ENCODE results near the gene HOGA1.
"Not testable (repeated sequence)": the region's sequence is repeated elsewhere in the genome, so short reads cannot be mapped to it uniquely, and the experiment has no call there.

The HOGA1 gene

DNA sequence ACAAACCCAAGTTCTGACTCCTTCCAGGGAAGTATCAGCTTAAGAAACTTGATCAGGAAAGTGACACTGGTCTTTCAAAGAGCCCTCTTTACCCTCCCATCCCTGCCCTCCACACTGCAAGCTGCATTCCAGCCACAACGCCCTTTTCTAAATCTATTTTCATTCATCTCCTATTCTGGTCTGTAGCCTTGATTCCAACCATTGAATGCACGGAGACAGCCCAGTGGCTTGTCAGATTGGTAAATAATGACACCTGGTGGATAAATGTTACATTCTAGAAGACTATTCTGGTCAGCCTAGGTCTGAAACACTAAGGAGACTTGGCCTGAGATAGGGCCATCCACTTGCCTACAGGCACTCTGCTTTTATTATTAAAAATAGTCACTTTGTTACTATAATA is 28.2 kb downstream of the HOGA1 start:
- peak; percentile 76 for FAIRE-seq

DNA sequence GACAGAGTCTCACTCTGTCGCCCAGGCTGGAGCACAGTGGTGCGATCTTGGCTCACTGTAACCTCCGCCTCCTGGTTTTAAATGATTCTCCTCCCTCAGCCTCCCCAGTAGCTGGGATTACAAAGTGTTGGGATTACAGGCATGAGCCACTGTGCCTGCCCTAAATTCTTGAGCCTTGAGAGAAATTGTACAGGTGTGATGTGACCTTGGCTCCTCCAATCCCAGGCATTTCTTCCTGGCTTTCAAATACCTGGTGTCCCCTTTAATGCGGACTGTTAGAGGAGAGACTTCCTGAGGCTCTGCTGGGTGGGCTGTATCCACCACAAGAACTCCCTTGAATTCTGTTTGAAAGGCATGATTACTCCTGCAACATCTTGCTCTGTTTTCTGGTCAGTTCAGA is 34.1 kb downstream of the HOGA1 start:
- FAIRE-seq: no peak

DNA sequence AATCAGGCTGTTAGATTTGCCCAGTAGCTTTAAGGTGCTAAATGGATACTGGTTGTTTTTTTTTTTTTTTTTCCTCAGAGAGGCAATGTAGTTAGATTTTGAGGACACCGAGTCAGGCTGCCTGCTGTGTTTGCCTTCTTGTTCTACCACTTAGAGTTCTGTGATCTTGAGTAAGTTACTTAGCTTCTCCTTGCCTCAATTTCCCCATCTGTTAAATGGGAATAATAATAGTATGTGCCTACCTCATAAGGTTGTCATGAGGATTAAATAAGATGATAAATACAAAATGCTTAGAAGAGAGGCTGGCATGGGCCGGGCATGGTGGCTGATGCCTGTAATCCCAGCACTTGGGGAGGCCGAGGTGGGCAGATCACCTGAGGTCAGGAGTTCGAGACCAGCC is 34.5 kb downstream of the HOGA1 start:
- FAIRE-seq: no peak

DNA sequence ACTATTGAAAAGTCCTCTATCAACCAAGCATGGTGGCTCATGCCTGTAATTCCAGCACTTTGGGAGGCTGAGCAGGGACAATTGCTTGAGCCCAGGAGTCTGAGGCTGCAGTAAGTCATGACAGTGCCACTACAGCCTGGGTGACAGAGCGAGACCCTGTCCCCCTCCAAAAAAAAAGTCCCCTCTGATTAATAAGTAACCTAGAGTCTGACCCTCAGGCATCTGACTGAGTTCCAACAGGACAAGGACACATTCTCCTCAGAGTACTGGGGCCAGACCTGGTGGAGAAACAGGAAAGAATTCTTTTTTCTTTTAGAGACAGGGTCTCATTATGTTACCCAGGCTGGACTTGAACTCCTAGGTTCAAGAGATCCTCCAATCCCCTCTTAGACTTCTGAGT is 39.1 kb downstream of the HOGA1 start:
- no peak for FAIRE-seq

DNA sequence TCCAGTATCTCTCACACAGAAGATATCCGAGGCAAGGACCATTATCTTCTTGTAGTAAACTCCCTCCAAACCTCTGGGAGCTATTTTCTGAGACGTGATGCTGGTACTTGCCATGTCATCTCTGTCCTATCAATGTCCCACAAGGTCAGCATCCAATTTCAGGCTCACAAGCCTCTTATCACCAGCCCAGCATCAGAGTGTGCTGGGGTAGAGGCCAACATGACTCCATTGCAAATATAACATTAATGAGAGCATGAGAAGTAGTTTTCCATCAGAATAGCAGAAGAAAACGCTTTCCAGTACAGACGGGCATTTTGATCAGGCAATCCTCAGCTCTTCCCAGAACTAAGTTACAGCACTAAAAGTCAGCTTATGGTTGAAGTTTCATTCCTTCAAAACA is 43.5 kb downstream of the HOGA1 start:
- no peak for FAIRE-seq

DNA sequence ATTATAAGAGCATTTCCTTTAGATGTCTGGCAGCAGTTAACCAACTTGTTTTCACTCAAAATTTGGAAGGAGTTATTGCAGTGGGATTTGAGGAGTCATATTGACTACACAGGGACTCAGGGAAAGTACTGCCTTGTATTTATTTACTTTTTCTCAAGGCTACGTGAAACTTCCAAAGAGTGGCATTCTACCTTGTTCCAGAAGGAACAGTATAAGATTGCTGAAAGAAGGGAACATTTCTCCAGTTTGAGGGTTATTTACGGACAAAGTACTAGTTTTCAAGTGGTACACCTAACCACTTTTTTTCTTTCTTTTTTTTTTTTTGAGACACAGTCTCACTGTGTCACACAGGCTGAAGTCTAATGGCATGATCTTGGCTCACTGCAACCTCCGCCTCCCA is 44.0 kb downstream of the HOGA1 start:
- no peak for FAIRE-seq

DNA sequence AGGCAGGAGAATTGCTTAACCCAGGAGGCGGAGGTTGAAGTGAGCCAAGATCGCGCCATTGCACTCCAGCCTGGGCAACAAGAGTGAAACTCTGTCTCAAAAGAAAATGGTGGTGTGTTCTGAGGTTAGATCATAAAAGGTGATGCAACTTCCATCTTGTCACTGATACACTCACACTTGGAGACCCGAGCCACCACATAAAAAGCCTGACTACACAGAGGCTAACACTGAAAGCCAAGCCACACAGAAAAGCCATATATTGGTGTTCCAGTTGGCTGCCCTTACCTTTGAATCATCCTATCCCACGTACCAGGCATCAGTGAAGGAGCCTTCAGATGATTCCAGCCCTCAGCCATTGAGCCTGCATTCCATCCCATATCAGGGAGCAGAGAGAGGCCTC is 45.1 kb downstream of the HOGA1 start:
- FAIRE-seq: no peak

DNA sequence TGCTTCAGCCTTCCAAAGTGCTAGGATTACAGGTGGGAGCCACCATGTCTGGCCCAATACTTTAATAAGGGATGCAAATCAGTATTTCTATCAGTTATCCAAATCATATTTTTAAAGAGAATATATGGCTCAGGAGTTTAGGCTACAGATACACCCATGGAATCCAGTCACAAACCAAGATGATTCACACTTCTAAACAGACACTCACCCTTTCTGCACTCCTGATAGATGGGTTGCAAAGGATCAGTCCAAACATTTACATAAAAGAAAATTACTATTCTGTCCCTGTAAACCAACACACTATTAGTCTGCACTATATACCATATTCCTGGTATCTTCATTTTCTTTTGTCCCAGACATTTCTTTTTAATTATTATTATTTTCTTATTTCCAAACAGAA is 46.9 kb downstream of the HOGA1 start:
- FAIRE-seq: no peak

DNA sequence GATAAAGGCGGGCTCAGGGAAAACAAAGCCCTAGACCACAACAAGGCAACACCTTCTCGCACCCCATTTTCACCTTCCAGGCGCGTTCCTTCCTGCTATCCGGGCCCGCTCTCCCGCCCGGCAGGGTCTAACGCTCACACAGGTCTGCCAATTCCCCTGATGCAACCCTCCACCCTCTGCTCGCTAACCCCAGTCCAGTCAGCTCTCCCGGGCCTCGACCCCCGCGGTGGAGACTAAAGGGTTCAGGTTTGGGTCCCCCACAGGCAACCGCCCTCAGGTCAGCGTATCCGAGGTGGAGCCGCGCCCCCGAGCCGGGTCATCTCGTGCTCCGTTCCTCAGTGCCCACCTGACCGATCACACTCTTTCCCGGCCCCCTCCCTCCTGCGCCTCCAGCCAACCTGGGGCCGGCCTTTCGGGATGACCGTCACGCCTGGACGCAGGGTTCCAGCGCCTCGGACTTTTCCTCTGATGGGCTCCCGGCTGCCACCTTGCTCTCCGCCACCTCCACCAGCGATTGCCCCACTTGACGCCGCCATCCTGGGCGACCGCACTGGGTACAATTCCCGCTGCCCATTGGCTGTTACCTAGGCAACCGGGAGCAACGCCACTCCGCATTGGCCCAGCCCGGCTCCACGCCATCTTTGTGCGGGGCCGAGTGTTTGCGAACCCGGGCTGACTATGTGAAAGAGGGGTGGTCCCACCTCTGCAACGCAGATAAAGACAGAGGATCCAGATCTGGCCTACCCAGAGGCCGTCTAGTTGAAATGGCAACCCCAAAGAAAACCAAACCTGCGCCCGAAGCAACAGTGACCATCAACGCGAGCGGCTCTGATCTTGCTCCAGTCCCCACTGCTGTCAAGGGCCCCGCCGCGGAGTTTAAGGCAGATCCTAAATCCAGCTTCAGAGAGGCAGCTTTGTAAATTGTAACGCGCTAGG is 49.0 kb downstream of the HOGA1 start, which contains the start of gene MORN4:
Gene MORN4 (minus strand): TSS at position 552 of the 936 bp plus-strand sequence. CDS start 13,847 bp downstream, outside the sequence.
- no peak for FAIRE-seq

DNA sequence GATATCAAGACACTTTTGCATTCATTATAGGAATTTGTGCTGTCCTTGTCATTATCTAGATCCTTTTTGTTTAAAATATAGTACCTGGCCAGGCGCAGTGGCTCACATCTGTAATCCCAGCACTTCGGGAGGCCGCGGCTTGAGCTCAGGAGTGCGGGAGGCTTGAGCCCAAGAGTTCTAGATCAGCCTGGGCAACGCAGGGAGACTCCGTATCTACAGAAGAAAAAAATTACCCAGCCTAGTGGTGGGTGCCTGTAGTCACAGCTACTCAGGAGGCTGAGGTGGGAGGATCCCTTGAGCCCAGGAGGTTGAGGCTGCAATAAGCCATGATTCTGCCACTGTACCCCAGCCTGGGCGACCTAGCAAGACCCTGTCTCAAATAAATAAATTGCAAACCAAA is 49.7 kb downstream of the HOGA1 start:
- no peak for FAIRE-seq

DNA sequence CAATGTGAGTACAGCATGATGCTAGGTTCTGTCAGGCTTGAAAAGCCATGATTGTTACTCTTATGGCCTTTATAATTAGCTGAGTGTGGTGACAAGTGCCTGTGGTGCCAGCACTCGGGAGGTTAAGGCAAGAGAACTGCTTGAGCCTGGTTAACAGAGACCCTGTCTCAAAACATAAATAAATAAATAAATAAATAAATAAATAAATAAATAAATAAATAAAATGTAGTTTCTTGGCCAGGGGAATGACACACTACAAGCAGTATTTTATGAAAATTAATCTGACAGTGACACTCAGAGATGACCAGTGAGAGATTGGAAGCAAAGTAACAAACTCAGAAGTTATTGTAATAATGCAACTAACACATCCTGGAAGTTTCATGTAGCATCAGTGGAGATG is 51.4 kb downstream of the HOGA1 start:
- no peak for FAIRE-seq

DNA sequence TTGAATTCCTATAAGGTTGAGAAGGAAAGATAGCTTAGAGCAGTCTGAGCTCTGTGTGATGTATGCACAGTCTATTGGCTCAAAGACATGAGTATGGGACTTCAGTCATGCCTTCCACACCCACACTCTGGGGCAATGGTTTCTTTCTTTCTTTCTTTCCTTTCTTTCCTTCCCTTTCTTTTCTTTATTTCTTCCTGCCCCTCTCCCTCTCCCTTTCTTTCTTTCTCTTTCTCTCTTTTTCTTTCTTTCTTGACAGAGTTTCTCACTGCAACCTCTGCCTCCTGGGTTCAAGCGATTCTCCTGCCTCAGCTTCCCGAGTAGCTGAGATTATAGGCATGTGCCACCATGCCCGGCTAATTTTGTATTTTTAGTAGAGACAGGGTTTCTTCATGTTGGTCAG is 54.9 kb downstream of the HOGA1 start:
- FAIRE-seq: not testable (repeated sequence)

DNA sequence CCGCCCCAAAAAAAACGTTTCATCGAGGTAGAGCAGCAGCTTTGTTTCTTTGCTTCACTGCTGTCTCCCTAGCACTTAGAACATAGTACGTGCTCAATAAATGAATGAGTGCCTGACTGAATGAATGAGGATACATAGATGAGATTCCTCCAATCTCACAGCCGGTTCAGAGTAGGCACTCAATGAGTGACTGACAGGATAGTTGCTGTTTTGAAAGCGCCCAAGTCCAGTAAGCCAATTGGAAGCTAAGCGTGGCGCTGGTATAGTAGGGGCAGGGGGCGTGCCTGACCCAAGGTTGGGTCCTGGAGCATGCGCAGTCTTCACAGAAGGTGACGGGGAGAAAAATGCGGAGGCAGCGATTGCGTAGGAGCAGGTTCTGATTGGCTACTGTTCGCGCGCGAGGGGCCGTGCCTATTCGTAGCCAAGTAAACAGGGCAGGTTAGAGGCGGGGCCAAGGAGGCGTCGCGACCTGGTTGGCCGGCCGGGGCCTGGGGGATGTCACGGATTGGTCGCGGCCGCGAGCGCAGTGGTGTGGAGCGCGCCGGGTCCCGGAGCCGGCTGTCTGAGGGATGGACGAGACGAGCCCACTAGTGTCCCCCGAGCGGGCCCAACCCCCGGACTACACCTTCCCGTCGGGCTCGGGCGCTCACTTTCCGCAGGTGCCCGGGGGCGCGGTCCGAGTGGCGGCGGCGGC is 56.1 kb downstream of the HOGA1 start, which contains the start of gene PI4K2A:
Gene PI4K2A (plus strand): TSS at position 498 of the 694 bp plus-strand sequence. CDS start 72 bp downstream, at position 570.
- FAIRE-seq: peak; percentile 96

DNA sequence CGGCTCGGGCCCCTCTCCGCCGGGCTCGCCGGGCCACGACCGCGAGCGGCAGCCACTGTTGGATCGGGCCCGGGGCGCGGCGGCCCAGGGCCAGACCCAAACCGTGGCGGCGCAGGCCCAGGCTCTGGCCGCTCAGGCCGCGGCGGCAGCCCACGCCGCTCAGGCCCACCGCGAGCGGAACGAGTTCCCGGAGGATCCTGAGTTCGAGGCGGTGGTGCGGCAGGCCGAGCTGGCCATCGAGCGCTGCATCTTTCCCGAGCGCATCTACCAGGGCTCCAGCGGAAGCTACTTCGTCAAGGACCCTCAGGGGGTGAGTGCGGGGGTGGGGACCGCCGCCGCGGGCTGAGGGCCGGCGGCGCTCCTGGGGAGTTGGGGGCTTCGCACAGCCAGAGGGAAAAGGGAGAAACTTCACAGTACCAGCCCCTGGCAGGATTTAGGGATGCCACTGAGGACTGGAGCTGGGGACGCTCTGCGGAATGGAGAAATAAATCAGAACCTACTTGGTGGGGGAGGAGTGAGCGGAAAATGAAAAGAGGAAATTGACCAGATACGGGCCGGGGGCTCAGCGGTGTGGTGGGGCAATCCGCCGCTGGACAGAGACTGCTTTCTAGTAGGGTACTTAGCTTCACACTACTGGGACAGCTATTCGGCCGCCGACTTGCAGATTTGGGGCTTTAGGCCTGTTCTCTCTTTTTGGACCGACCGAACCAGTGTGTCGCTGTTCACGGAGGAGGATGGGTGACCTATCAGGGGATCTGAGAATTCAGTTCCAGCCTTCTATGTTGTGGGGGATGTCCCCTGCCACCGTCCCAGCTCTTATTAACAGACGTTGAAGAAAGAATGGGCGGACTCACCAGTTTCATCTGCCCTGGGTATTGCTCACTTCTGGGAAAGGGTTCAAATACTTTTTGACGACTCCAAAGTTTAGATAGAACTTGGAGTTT is 57.0 kb downstream of the HOGA1 start:
- FAIRE-seq: no peak

DNA sequence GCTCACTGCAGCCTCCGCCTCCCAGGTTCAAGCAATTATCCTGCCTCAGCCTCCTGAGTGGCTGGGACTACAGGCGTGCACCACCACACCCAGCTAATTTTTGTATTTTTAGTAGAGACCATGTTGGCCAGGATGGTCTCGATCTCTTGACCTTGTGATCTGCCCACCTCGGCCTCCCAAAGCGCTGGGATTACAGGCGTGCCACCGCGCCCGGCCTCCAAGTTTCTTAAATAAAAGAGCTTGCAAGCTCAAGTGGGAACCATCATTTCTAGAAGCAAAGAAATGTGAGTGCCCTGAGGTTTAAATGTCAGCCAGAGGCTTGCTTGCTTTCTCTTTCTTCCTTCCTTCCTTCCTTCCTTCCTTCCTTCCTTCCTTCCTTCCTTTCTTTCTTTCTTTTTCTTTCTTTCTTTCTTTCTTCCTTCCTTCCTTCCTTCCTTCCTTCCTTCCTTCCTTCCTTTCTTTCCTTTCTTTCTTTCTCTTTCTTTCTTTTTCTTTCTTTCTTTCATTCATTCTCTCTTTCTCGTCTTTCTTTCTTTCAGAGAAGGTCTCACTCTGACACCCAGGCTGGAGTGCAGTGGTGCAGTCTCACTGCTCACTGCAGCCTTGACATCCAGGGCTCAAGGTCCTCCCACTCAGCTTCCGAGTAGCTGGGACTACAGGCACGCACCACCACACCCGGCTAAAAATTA is 58.4 kb downstream of the HOGA1 start:
- FAIRE-seq: not testable (repeated sequence)

DNA sequence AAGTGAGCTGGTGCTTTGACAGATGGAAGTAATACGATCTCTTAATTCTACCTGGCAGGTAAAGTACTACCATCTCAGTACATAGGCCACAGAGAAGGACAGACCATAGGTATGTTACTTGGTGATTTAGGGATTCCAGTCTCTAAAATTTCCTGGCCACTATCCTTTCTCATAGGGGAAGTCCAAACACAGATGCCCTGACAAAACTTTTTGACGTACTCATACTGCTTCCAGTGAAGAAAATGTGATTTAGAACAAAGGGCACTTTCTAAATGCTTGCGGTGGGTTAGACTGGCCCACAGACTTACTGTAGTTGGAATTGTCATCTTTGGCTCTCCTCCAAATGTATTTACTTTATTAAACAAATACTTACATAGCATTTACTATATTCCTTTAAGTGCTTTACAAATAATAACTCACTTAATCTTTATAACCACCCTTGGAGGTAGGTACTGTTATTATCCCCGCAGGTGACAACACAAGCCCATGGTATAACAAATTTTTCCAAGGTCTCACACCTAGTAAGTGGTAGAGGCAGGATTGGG is 59.3 kb downstream of the HOGA1 start:
- no peak for FAIRE-seq

DNA sequence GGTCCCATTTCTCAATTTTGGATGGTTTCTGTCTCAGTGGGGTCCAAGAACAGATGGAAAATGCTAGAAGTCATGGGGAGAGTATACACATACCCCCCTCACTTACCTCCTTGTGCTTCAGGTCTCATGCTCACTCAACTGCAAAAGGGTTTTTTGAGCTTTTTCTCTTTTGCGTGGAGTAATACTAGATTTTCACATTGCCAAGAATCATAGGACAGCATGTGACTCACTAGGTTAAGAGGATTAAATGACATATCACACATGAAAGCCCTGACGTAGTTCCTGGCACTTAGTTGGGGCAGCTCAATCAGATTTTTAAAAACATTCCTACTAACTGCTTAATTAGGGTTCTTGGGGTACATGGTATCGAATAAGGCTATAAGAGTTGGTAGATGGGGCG is 60.7 kb downstream of the HOGA1 start:
- no peak for FAIRE-seq

DNA sequence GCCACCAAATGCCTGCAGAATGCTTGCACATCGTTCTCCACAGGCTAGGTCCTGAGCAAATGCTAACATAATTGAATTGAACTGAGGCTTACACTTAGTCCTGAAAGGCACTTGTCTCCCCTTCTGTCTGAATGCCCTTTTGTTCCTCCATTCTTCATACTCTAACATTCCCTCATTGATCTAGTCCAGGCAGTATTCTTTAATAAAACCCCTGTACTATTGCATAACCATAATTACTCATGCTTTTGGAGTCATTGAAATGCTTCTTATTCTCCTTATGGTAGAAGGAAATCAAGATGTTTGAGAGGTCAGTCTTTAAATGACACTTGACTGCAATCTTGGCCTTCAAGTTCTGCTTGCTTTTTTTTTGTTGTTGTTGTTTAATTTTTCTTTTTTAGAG is 63.4 kb downstream of the HOGA1 start:
- no peak for FAIRE-seq

DNA sequence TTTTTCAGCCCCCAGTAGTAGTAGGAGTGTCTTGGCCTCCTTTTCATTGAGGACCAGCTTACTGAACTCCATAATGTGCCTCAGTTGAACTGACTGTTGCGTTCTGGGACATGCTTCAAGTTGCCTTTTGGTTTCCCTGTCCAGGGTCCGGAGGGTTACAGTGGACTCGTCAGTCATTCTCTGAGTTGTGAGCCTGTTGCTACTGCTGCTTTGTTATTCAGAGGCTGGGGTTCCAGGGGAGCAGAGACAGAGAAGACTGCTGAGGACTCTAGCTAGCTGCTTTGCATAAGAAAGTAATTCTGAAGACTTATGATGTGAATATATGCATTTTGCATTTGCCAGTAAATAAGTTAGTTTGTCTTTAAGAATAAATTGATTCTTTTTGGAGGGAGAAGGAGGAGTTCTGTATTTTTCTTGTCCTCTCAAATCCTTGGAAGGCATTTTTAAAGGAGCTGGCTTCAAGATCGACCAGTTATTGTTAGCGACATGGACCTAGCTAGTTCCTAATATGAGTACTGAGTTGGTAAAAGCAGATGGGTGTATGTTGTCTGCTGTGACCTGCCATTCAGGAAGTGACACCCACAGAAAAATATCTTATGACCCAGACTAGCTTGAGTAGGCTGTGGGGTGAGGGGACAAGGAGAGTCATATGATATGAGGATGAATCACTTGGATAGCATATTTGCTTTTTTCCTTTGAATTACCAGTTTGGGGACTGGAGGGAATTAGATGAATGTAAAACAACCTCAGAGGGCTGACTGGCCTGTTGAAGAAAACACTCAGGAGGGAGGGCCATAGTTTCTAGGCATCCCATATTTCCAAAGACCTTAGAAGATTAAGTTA is 64.6 kb downstream of the HOGA1 start:
- no peak for FAIRE-seq

DNA sequence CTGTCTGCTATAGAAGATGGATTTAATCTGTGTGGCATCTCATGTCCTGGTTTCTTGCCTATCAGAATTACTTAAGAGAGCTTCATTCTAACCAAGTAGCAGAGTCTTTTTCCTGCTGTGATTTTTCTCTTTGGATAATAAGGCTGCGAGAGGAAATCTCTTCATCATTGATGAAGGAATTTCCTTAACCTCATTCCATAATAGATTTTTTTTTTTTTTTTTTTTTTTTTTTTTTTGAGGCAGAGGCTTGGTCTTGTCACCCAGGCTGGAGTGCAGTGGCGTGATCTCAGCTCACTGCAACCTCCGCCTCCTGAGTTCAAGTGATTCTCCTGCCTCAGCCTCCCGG is 65.2 kb downstream of the HOGA1 start:
- FAIRE-seq: not testable (repeated sequence)

DNA sequence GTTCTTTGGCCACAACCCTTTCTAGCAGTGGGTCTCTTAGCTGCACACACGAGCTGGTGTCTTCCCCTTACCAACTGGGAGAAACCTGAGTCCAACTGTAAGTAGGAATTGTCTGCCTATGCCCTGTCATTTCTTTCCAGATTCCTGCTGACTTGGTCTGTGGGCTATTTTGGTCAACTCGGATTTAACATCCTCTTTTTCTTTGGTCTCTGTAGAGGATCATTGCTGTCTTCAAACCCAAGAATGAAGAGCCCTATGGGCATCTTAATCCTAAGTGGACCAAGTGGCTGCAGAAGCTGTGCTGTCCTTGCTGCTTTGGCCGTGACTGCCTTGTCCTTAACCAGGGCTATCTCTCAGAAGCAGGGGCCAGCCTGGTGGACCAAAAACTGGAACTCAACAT is 66.5 kb downstream of the HOGA1 start:
- no peak for FAIRE-seq
